H1 (cell line): ENCODE results near the gene UBASH3B. TPM values are rescaled to one million over a fixed set of nuclear protein-coding genes. Genes with fewer than 3 reads are reported as not detected.

Experiments used
- CTCF ChIA-PET: fragments of 300-600 bp; sonication (Branson Sonifier 250); formaldehyde crosslinking; loops from one replicate; lab custom pipeline; 2021; ENCODE audit not compliant: partially characterized antibody; lab: Charles Lee
- POLR2A ChIA-PET: fragments of 300-600 bp; sonication (Branson Sonifier 250); formaldehyde crosslinking; loops from one replicate; lab custom pipeline; 2021; ENCODE audit warnings: inconsistent platforms; ENCODE audit not compliant: partially characterized antibody; lab: Charles Lee
- DNase-seq, 2 experiments: peaks; one replicate each; pipeline versions ENCODE4 v3.0.0 to v3.0.0-alpha.2; 2010 to 2022; ENCODE audit warnings: low spot score in 2 of 2, low read depth in 1 of 2, mixed read lengths in 1 of 2
- FAIRE-seq: peaks from 2 replicates; lab custom pipeline; 2011; peaks lifted over from hg19 to GRCh38; lab: Jason Lieb, UNC
- H2AFZ ChIP-seq: 2 replicates; pipeline ENCODE4 v1.8.1; 2012; ENCODE audit warnings: low read length, inconsistent platforms
- H2AK5ac ChIP-seq: 2 replicates; pipeline ENCODE4 v1.6.1; 2013; ENCODE audit warnings: low read depth, low read length
- H2BK120ac ChIP-seq: replicated peaks from 2 replicates; pipeline ENCODE3; 2013; ENCODE audit warnings: low read depth, low read length, inconsistent platforms
- H2BK12ac ChIP-seq: 2 replicates; pipeline ENCODE4 v1.6.1; 2013; ENCODE audit warnings: low read depth, low read length
- H2BK15ac ChIP-seq: 2 replicates; pipeline ENCODE4 v1.6.1; 2013; ENCODE audit warnings: low read length
- H2BK20ac ChIP-seq: 2 replicates; pipeline ENCODE4 v1.6.1; 2013; ENCODE audit warnings: low read length
- H2BK5ac ChIP-seq: 2 replicates; pipeline ENCODE4 v1.6.1; 2013; ENCODE audit warnings: low read depth, low read length
- H3K14ac ChIP-seq: 2 replicates; pipeline ENCODE4 v1.6.1; 2013; ENCODE audit warnings: inconsistent platforms; ENCODE audit not compliant: insufficient read length
- H3K18ac ChIP-seq: 2 replicates; pipeline ENCODE4 v1.6.1; 2013; ENCODE audit warnings: low read length; ENCODE audit errors: extremely low read depth
- H3K23ac ChIP-seq: 2 replicates; pipeline ENCODE4 v1.6.1; 2013; ENCODE audit warnings: inconsistent platforms; ENCODE audit not compliant: insufficient read length
- H3K23me2 ChIP-seq: 2 replicates; pipeline ENCODE4 v1.6.1; 2013; ENCODE audit warnings: low read depth, low read length
- H3K27ac ChIP-seq: 2 replicates; pipeline ENCODE4 v1.6.1; 2011; ENCODE audit warnings: low read depth, low read length, inconsistent platforms
- H3K27me3 ChIP-seq, 4 experiments: replicated peaks in 1 of 4; 1 replicate in 1 of 4; 2 replicates in 3 of 4; pipeline versions ENCODE4 v1.6.1 to v1.8.1; 2011 to 2013; ENCODE audit warnings: low read length in 3 of 4, mild to moderate bottlenecking in 3 of 4, inconsistent platforms in 2 of 4, mixed read lengths in 2 of 4, moderate library complexity in 1 of 4; ENCODE audit not compliant: control insufficient read depth in 3 of 4, insufficient read depth in 3 of 4; ENCODE audit errors: extremely low read depth in 1 of 4
- H3K36me3 ChIP-seq, 4 experiments: 2 replicates each; pipeline versions ENCODE4 v1.6.1 to v1.8.1; 2011 to 2013; ENCODE audit warnings: mild to moderate bottlenecking in 4 of 4, low read length in 3 of 4, moderate library complexity in 2 of 4, control low read depth in 1 of 4, inconsistent platforms in 1 of 4; ENCODE audit not compliant: insufficient read depth in 4 of 4, control insufficient read depth in 2 of 4
- H3K4ac ChIP-seq: replicated peaks from 2 replicates; pipeline ENCODE3; 2013; ENCODE audit warnings: low read length, low read depth, mixed read lengths, inconsistent platforms; ENCODE audit not compliant: insufficient read length
- H3K4me1 ChIP-seq, 4 experiments: replicated peaks in 1 of 4; 1 replicate in 1 of 4; 2 replicates in 3 of 4; pipeline versions ENCODE4 v1.6.1 to v1.8.1; 2011 to 2013; ENCODE audit warnings: low read length in 3 of 4, inconsistent platforms in 2 of 4, mixed read lengths in 1 of 4; ENCODE audit not compliant: insufficient read depth in 4 of 4, control insufficient read depth in 3 of 4
- H3K4me2 ChIP-seq, 2 experiments: 2 replicates each; pipeline versions ENCODE4 v1.6.1 to v1.8.1; 2011 to 2013; ENCODE audit warnings: low read depth in 2 of 2, low read length in 2 of 2, control low read depth in 1 of 2, inconsistent platforms in 1 of 2, mild to moderate bottlenecking in 1 of 2; ENCODE audit not compliant: insufficient read depth in 1 of 2
- H3K4me3 ChIP-seq, 4 experiments: fragments of 200-600, 300-600 bp in 1 of 4; sonication (generic), shearing (Covaris generic), sonication (Bioruptor Twin) in 1 of 4; 2 replicates each; pipeline versions ENCODE4 v1.5.1 to v1.8.1; 2011 to 2016; ENCODE audit warnings: low read length in 4 of 4, low read depth in 3 of 4, control low read depth in 2 of 4, inconsistent platforms in 2 of 4, mild to moderate bottlenecking in 2 of 4, mixed read lengths in 1 of 4, moderate library complexity in 1 of 4; ENCODE audit not compliant: insufficient read depth in 2 of 4; ENCODE audit errors: extremely low read depth in 1 of 4
- H3K56ac ChIP-seq: replicated peaks from 2 replicates; pipeline ENCODE3; 2013; ENCODE audit warnings: low read depth, mild to moderate bottlenecking, mixed read lengths, low read length, inconsistent platforms; ENCODE audit not compliant: insufficient read length
- H3K79me1 ChIP-seq: 2 replicates; pipeline ENCODE4 v1.6.1; 2013; ENCODE audit warnings: low read depth, low read length, control low read depth
- H3K79me2 ChIP-seq, 2 experiments: 2 replicates each; pipeline versions ENCODE4 v1.6.1 to v1.8.1; 2012 to 2013; ENCODE audit warnings: low read length in 2 of 2, mild to moderate bottlenecking in 2 of 2, inconsistent platforms in 1 of 2; ENCODE audit not compliant: insufficient read depth in 2 of 2, control insufficient read depth in 1 of 2
- H3K9ac ChIP-seq, 4 experiments: replicated peaks in 1 of 4; 1 replicate in 1 of 4; 2 replicates in 3 of 4; pipeline versions ENCODE4 v1.6.1 to v1.8.1; 2011 to 2013; ENCODE audit warnings: low read depth in 3 of 4, low read length in 3 of 4, control low read depth in 2 of 4, mild to moderate bottlenecking in 2 of 4, moderate library complexity in 2 of 4, inconsistent platforms in 1 of 4; ENCODE audit errors: extremely low read depth in 1 of 4
- H3K9me3 ChIP-seq, 2 experiments: 2 replicates each; pipeline versions ENCODE4 v1.6.1 to v1.8.1; 2012 to 2013; ENCODE audit warnings: mild to moderate bottlenecking in 2 of 2, moderate library complexity in 2 of 2, control low read depth in 1 of 2, inconsistent platforms in 1 of 2, low read depth in 1 of 2, low read length in 1 of 2, mixed read lengths in 1 of 2; ENCODE audit not compliant: insufficient read depth in 2 of 2
- H4K20me1 ChIP-seq, 2 experiments: replicated peaks in 1 of 2; 2 replicates each; pipeline versions ENCODE3 to v1.8.1; 2011 to 2013; ENCODE audit warnings: inconsistent platforms in 2 of 2, low read length in 2 of 2, mild to moderate bottlenecking in 1 of 2; ENCODE audit not compliant: insufficient read depth in 2 of 2, control insufficient read depth in 1 of 2
- H4K5ac ChIP-seq: 2 replicates; pipeline ENCODE4 v1.6.1; 2013; ENCODE audit warnings: low read length, low read depth, mixed read lengths, inconsistent platforms; ENCODE audit not compliant: insufficient read length
- H4K8ac ChIP-seq: 2 replicates; pipeline ENCODE4 v1.8.0; 2013; ENCODE audit warnings: mild to moderate bottlenecking, moderate library complexity, low read length, inconsistent platforms; ENCODE audit not compliant: insufficient read depth; ENCODE audit errors: extremely low read depth
- H4K91ac ChIP-seq: replicated peaks from 2 replicates; pipeline ENCODE3; 2013; ENCODE audit warnings: low read length, mixed read lengths, inconsistent platforms; ENCODE audit not compliant: insufficient read length
- BACH1 ChIP-seq: IDR thresholded peaks from 2 replicates; pipeline ENCODE4 v1.6.1; 2012; ENCODE audit warnings: low read length, improper control_type of control experiment
- CBX5 ChIP-seq: fragments of 300-800, 300-1000 bp; sonication (generic); IDR thresholded peaks from 2 replicates; pipeline ENCODE4 v1.7.1; 2016; ENCODE audit warnings: antibody characterized with exemption, low read length, low read depth
- CBX8 ChIP-seq: fragments of 300-800, 300-1000 bp; sonication (generic); IDR thresholded peaks from 2 replicates; pipeline ENCODE4 v1.7.1; 2016; ENCODE audit warnings: low read depth, low read length, borderline replicate concordance
- EP300 ChIP-seq, 2 experiments: IDR thresholded peaks; 1 replicate in 1 of 2; 2 replicates in 1 of 2; pipeline ENCODE4 v1.6.1; 2011 to 2012; ENCODE audit warnings: low read depth in 2 of 2, low read length in 2 of 2, mild to moderate bottlenecking in 2 of 2, borderline replicate concordance in 1 of 2, inconsistent platforms in 1 of 2, moderate library complexity in 1 of 2
- GTF2F1 ChIP-seq: IDR thresholded peaks from 2 replicates; pipeline ENCODE4 v1.6.1; 2012; ENCODE audit warnings: low read depth, low read length, improper control_type of control experiment, borderline replicate concordance
- KDM1A ChIP-seq: fragments of 200-600, 300-600 bp; sonication (generic); IDR thresholded peaks from 2 replicates; pipeline ENCODE4 v1.7.1; 2016; ENCODE audit warnings: mild to moderate bottlenecking, low read length, borderline replicate concordance
- NRF1 ChIP-seq: IDR thresholded peaks from 2 replicates; pipeline ENCODE4 v1.6.1; 2011; ENCODE audit warnings: mild to moderate bottlenecking, low read depth, low read length, improper control_type of control experiment
- POLR2AphosphoS5 ChIP-seq: IDR thresholded peaks from 2 replicates; pipeline ENCODE4 v1.6.1; 2011; ENCODE audit warnings: low read depth, low read length
- RXRA ChIP-seq: IDR thresholded peaks from 2 replicates; pipeline ENCODE4 v1.6.1; 2011; ENCODE audit warnings: low read depth, mild to moderate bottlenecking, low read length, moderate library complexity; ENCODE audit not compliant: insufficient read depth
- SIX5 ChIP-seq: IDR thresholded peaks from 2 replicates; pipeline ENCODE4 v1.6.1; 2011; ENCODE audit warnings: mild to moderate bottlenecking, low read depth, low read length
- SP4 ChIP-seq: IDR thresholded peaks from 2 replicates; pipeline ENCODE4 v1.6.1; 2012; ENCODE audit warnings: low read length, inconsistent platforms
- TAF1 ChIP-seq: IDR thresholded peaks from 2 replicates; pipeline ENCODE4 v1.6.1; 2011; ENCODE audit warnings: mild to moderate bottlenecking, low read depth, low read length
- ZNF274 ChIP-seq: IDR thresholded peaks from 2 replicates; pipeline ENCODE4 v1.7.0; 2012; ENCODE audit warnings: low read length, borderline replicate concordance; ENCODE audit errors: extremely low read depth
- WGBS, 2 experiments: shearing (Covaris generic) in 1 of 2; methylation state at CpG; one replicate each; pipeline versions ENCODE4 v1.1.6 to v1.1.7; 2013 to 2015; ENCODE audit warnings: low lambda C conversion rate in 2 of 2, mixed read lengths in 2 of 2, inconsistent platforms in 1 of 2, low coverage in 1 of 2, missing lambda C conversion rate in 1 of 2; ENCODE audit not compliant: insufficient replicate concordance in 2 of 2, insufficient coverage in 1 of 2, insufficient read length in 1 of 2; ENCODE audit errors: extremely low coverage in 1 of 2, missing lambda C conversion rate in 1 of 2; 5-methylcytosine and 5-hydroxymethylcytosine counted together
- polyA plus RNA-seq, 7 experiments: library from polyadenylated mRNA; depleted of rRNA in 3 of 7; stranded (reverse) in 5 of 7; unstranded in 2 of 7; fragments of >200 nt in 5 of 7; fragments of 200-250 nt in 2 of 7; gene quantifications; 1 replicate in 5 of 7; 2 replicates in 1 of 7; 4 replicates in 1 of 7; pipeline versions ENCODE4 v1.2.1 to v1.2.3, GENCODE V29; 2011 to 2013; ENCODE audit warnings: missing spikeins in 2 of 7, mixed read lengths in 2 of 7
- total RNA-seq: library from RNA; stranded (reverse); fragmentation: NEBNext Ultra II Directional; extraction: Animal tissue kit (Norgen Biotek cat#: 25700); gene quantifications from 2 replicates; pipeline ENCODE4 v1.2.1, GENCODE V29; 2021

UBASH3B gene
- total and polyA plus RNA-seq, 2 of the 8 experiments (the other 6 are each of a cell fraction or from before 2014, with no cell fraction given): 7.5 to 9.5 TPM

- no peaks in the 10 kb centered on the region for H4K20me1 ChIP-seq
- H2BK20ac ChIP-seq: no peak overlapping the region
- no peak overlapping the region for H2AFZ ChIP-seq
- ChIA-PET CTCF (interaction anchor here (0.7 to 20.7 kb wide), 10 partner anchors 9 to 127 kb away, joined by 3 to 356 read pairs (median 4); no protein-coding TSS in a partner anchor), POLR2A (no interaction called here)
- DNase-seq (no peak), FAIRE-seq (no peak)
- H2BK5ac ChIP-seq: no peak overlapping the region
- H2AK5ac ChIP-seq: no peak overlapping the region
- no peaks in the 10 kb centered on the region for H3K23me2 ChIP-seq
- no peak overlapping the region for H3K27ac ChIP-seq
- H3K79me1 ChIP-seq: no peaks in the 10 kb centered on the region
- no peak overlapping the region for H3K18ac ChIP-seq
- H2BK120ac ChIP-seq: no peak overlapping the region
- no peak overlapping the region for H3K14ac ChIP-seq
- no peak overlapping the region; the same call in 1 of the 2 replicates for H4K8ac ChIP-seq
- 88% methylated on average over 8 of the region's 8 CpGs; no CpG with 5 or more reads in 1 of the 2 experiments for WGBS, 2 experiments
- no peaks in the 10 kb centered on the region for H3K79me2 ChIP-seq
- H3K4me1 ChIP-seq: no peaks in the 10 kb centered on the region
- no peak overlapping the region for H4K5ac ChIP-seq
- H2BK12ac ChIP-seq: no peak overlapping the region
- H4K91ac ChIP-seq: no peak overlapping the region
- no peak overlapping the region for H3K4me3 ChIP-seq
- no peak overlapping the region for H3K9ac ChIP-seq
- no peaks in the 10 kb centered on the region for H3K9me3 ChIP-seq
- no peak overlapping the region for H2BK15ac ChIP-seq
- H3K27me3 ChIP-seq: no peaks in the 10 kb centered on the region
- H3K56ac ChIP-seq: no peak overlapping the region
- TF ChIP-seq EP300 (IDR thresholded peaks at IDR 0.05; ENCODE audit: borderline replicate concordance in 1 of 2, low read depth in 2 of 2, low read length in 2 of 2): no peak
- TF ChIP-seq GTF2F1: no peak
- TF ChIP-seq RXRA: no peak
- TF ChIP-seq CBX5: no peak
- TF ChIP-seq ZNF274: no peak
- no peak for TF ChIP-seq NRF1
- TF ChIP-seq SIX5: no peak
- no peak for TF ChIP-seq POLR2AphosphoS5
- TF ChIP-seq SP4: no peak
- TF ChIP-seq TAF1: no peak
- no peak for TF ChIP-seq CBX8
- TF ChIP-seq BACH1: no peak
- TF ChIP-seq KDM1A: no peak
- H3K4ac ChIP-seq: no peak overlapping the region
- no peaks in the 10 kb centered on the region for H3K36me3 ChIP-seq
- H3K4me2 ChIP-seq: no peak overlapping the region
- H3K23ac ChIP-seq: no peak overlapping the region
These were observed 102.8 kb downstream of the UBASH3B start for GRCh38 chr11:122758339-122758738.
